ENCODE results near the gene PLD3.

DNA sequence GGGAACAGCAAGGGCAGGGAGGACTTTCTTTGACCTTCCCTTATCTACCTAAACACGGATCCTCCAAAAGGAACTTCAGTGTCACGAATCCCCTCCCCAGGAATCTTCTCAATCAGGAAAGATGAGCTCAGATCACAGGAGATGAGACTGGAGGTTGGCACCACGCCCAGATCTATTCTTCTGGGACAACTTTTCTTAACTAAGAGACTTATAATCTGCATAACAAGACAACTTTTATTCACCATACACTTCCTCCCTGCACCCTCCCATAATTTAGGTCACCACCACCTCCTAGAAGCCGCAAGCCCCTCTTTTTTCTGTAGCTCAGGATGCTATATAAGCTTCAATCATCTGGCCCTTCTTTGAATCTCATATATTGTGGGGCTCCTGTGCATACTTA lies 44.2 kb upstream of the PLD3 start:
- TF ChIP-seq GATA3 (IDR thresholded peaks at IDR 0.05; ENCODE audit: low read depth, low read length) (no peak), GATA2 (IDR thresholded peaks at IDR 0.05; ENCODE audit: low read depth, low read length) (no peak)
